Activated CD4-positive, alpha-beta T cell treated with anti-CD3 and anti-CD28 coated beads for 24 hours (primary cell): ENCODE measurements around the gene HES6.

ENCODE experiments used
- DNase-seq, 2 donors: peaks; one replicate each; pipeline ENCODE4 v3.0.0-alpha.2; 2020; ENCODE audit warnings: low read depth in 2 of 2

The HES6 gene, protein sequence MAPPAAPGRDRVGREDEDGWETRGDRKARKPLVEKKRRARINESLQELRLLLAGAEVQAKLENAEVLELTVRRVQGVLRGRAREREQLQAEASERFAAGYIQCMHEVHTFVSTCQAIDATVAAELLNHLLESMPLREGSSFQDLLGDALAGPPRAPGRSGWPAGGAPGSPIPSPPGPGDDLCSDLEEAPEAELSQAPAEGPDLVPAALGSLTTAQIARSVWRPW

DNA sequence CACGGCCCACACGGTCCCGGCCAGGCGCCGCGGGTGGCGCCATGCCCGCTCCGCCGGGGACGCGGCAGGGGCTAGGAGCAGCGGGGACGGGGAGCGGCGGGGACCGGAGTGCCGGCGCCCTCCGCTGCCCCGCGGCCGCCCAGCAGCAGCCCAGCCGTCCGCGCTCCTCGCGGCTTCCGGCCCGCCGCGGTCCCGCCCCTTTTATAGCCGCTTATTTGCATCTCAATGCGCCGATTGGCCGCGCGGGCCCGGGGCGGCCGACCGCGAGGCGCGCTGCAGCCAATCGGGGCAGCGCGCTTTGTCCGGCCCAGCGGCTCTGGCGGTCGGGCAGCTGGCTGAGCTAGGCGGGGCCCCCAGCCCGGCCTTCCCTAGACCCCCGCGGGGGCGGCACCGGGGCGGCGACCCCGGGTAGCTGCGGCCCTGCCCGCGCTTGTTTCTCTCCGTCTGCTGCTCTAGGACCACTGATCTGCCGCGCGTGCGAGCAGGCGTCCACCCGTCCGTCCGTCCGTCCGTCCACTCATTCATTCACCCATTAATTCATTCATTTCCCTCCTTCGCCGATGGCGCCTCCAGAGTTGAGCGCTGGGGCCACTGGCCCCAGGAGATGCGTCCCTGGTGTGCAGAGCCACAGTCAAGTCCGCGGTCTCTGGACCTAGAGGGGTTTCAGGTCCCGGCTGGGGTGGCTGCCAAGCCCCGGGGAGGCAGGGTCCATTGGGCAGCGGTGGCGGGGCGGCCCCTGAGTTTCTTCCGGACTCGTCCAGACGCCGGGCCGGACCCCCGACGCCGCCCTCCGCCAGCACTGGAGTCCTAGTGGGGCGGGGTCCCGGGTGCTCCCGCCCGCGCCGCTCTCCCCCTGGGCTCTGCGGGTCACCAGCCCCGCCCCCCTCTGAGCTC, at the start of gene HES6:
Gene HES6 (minus strand): TSS at position 176 of the 894 bp plus-strand sequence. CDS start 133 bp downstream, at position 43.
- peak; percentile 50 to 68 for DNase-seq

DNA sequence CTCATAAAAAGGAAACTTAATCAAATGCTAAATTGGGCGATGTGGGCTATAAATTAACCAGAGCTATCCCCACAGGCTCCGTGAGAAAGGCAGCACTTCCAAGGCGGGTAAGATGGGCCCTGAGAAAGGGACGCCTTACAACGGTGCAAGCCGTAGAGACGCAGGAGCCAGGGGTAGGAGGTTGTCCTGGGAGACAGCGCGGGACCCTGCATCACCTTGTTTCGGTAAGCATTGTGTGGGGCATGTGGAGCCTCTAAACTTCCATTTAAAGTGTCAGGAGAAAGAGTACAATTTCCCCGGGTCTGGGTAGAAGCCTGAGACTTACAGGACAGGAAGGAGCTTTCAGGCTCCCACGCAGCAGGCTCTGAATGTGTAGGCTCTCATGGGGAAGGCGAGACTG, 49.7 kb upstream of the HES6 start:
- no peak for DNase-seq

DNA sequence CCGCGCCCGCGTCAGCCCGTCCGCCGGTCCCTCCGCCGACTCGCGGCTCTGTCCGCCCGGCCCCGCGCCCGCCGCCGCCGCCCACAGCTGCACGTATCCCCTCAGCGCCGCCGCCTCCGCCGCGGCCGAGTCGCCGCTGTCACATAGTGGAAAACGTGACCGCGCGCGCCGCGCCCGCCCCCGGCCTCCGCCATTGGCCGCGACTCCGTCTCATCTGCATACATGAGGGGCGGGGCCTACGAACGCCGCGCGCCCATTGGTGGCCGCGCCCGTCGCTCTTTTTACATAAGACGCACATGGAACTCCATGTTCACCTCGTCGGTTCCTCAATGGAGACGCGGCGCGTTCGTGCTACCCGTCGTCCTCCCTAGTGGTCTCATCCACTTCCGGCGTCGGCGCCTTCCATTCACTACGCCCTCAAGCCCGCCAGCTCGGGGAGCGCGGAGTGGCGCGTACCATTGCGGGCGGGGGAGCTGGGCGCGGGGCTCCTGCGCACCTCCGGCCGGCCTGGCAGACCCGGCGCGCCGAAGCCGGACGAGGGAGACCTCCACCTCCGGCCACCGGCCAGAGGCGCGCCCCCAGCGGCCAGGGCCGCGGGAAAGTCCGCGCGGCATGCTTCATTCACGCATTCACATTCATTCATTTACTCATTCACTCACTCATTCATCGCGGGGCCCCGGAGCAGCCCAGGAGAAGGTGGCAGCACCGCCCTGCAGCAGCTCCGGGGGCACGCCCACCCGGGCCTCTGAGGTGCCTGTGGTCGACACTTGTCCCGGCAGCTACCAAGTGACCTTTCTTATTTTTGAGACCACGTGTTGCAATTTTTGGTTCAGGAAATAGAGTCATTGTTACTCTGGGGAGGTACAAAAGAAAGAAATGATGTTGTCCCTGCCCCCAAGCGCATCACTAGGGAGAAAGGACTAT, 49.1 kb upstream of the HES6 start:
- peak; percentile 95 to 96 for DNase-seq

DNA sequence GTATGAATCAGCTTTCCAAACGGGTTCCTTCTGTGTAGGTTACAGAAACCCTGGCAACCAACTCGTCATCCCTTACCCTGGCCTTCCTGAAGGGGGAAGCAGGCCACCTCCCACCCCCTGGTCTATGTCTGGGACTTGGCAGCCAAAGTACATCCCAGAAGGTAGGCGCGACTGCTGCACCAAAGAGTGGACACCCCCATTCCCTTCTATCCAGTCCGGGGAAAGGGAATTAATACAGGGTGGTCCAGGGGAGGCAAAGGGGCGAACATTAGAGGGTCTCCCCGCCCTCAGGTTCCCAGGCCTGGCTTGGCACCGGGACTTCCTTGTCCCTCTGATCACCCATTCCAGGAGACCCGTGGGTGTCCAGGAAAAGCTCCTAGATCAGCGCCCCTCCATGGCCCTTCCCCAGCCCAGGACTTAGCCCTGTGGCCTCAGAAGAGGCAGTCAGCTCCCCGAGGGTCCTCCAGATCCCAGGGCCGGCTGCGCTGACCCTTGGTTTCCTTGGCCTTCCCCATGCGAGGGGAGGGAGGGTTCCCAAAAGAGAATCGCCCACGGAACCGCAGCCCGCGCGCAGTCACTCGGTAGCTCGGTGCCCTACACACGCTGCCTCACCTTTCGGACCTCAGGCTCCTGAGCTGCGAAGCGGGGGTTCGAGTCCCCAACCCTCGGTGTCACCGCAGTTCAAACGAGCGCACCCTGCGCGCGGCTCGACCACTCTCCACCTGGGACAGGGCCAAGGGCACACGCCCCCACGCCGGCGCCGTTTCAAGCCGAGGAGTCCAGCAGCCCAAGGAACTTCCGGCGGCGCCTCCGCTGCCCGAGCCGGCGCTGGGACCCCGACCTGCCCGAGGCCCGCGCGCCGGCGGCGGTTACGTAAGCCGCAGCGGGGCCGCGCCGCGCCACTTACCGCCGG, 48.2 kb upstream of the HES6 start, which contains the start of gene PER2:
Gene PER2 (minus strand): TSS at position 874 of the 913 bp plus-strand sequence. CDS start 10,674 bp downstream, outside the sequence.
- peak in 1 of 2 donors; percentile 11 for DNase-seq

DNA sequence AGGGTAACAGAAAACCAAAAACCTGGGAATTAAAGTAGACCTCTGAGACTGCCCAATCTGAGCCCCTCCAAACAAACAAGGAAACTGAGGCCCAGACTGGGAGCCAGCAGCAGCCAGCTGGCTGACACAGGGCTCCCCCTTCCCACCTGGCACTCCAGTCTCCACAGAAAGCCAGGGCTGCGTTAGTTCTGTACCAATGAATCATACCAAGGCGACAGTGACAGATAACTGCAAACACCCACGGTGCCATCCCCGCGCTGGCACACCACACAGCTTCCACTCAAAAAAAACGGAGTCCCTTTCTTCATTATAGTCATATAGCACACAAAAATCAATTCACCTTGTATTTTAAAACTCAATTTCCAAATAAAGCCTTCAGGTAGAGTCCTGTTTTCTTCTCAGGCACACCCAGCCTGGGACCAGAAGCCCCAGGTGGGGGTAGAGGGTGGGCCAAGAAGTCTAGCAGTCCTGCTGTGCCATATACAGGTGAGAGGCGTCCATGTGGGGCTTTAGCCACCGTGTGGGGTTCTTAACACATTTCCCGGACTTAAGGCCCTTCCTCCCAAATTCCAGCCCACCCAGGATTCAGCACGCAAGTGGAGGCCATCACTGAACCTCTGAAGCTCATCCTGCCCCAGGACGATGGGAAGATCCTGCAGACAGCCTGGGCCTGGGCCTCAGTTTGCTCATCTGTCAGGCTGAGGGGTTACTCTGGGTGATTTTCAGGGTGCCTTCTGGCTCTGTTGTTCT, 47.3 kb upstream of the HES6 start:
- DNase-seq: peak; percentile 19 to 23

DNA sequence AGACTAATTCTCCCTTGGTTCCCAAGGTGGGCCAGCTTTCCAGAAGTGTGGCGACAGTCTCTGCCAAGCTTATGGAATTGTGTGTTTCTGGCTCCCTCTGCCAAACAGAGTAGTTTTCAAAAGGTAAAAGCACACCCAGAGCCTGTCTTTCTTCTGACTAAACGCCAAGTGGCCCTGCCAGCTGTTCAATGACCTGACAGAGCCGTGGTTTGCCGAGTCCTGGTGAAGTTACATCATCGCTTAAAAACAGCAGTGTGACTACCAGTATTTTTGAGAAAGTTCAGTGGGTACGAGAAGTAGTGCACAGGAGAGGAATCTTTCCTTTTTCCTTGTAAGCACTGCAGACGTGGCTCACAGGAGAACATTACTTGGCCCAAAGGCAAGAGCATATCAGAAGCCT, 46.7 kb upstream of the HES6 start:
- DNase-seq: no peak

DNA sequence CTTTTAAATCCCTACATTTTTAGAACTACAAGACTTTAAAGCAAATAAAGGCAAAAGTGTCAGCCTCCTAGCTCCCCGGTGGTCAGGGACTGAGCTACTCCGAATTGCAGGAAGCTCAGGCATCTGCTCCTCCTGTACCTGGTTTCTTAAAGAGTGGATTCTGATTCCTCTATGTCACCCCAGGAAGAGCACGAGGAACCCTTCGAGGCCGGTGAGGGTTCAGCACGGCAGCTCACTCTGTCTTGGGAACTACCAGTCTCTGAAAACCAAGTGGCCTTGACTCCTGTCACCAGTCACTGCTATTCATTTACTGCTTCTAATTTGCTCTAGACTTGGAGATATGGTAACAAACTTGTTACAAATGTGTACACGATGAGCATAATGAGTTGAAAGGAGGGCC, 46.3 kb upstream of the HES6 start:
- DNase-seq: no peak

DNA sequence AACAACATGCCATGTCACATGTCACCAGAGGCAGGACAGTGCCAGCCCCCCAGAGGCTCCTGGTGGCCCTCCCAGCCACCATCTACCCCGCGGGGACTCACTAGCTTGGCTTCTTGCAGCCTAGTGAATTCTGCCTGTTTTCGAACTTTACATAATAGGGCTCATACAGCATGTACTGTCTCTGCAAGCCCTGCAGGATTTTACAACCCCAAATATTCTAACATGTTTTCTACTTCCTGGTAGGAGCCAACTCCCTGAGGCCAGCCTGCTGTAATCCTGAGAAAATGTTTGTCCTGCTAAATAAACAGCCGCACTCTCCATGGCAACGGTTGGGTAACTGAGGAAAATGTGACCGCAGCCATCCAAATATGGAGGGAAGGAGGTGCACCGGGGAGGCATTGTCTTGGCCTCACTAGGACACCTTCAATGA, 45.8 kb upstream of the HES6 start:
- no peak for DNase-seq

DNA sequence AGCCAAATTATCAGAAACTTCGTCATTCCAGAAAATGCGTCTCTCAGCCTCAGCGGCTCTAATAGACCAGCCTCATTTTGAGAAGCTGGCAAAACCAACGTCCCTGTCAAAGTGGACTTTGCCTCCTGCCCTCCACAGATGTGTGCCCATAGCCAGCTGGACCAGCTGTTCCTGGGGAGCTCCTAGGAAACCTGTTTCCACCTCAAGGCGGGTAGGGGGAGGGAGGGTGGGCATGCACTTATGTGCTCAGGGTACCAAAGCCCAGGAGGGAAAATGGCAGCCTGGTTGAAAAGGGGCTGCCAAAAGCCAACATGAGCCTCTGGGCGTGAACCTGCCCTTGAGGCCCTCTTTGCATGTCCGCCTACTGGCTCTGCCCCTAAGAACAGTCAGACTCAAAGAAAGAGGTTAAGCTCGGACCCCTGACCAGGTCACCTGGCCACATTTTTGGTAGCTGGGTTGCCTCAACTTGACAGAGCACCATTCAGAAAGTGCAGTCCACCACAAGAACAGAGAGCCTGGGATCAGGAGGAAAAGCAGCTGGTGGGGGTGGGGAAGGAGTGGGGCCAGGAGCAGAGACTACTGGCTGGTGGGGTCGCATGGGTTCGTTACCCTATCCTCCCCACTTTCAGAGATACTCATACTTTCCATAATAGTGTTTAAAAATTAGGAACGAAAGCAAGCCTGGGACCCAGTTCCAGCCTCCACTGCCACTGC, 45.1 kb upstream of the HES6 start:
- no peak for DNase-seq

DNA sequence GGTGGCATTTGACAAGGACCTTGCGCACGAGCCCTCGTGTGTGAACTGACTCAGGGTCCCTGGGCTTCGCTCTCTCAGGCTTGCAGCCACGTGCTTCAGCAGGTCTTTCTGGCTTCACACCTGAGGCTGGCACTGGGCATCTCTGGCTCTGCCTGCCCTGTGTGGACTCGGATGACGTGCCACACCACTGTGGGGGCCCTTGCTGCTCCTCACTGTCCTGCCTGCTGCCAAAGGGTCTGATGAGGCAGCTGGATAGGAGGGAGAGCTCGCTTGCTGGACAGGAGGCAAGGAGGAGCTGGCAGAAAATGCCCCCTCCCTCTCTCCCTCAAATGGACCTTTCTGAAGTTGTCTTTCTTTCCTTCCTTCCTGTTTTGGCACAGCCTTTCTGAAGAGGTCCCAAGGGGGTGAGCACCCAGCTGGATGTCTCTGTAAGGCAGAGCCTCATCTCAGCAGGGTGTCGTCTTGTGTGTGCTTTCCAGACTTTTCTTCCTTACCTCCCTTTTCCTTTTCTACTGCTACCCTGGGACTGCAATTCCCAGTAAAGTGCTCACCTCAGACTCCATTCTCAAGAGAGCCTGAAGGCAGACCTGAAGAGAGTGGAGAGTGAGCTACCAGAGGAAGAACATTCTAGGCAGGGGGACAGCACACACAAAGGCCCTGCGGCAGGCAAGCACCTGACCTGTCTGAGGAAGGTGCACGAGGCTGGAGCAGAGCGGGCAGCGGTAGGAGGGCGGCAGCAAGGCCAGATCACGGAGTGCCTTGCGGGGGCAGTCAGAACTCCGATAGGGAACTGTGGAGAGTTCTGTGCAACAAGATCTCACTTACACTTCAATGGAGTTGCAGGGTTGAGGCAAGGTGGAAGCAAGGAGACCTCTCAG, 43.3 kb upstream of the HES6 start:
- DNase-seq: no peak

DNA sequence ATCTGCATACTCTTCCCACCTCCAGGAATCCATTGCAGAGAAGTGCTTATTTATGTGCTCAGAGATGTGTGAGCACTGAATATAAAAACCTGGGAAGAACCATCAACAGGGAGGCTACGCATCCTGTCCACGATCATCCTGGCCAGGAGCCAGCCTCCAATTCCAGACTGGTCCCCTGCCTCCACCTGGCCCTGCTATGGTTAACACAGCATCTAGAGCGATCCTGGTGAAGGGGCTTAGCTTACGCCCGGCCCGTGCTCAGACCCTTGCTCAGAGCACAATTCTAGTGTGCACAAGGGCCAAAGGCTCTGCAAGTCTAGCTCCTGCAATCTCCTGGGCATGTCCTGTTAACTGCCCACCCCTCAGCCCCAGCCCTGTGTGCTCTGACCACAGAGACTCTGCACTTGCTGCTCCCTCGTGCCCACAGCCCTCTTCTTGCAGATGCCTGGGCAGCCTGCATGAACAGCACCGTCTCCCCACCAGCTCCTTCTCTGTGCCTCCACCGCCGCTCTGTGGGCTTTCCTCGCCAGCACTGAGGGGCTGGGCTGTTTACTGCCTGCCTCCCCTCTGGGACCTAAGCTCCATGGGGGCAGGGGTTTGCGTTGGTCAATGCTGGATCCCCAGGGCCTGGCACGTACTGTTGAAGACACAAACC, 42.1 kb upstream of the HES6 start:
- DNase-seq: no peak

DNA sequence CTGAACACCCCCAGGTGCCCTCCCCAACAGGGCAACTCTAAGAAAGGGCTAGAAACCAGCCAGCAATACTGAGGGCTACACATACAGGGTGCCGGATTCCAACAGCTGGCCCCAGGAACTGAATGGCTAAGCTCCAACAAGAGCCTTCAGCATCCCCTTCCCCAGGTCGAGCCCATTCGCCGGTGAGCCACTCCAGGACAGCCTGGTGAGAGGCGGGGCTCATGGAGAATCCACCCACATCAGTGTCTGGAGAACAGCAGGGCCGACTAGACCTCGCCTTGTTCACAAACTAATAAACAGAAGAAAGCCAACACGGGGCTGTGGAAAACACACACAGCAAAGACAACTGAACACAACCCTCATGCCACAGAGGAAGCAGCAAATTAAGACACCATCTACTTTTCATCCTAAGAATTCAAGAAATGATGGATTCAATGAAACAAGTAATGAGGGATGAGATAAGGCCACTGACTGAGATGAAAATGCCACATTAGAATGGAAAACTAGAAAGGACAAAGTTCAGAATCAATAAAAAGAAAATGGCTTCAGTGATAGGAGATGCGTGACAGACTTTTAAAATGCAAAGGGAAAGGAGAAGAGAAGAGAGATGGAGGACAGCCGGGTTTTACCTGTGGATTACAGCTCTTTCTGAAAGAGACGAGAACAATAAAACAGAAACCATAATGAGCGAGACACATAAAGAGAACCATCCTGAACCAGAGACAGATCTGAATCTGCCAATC, 40.4 kb upstream of the HES6 start:
- no peak for DNase-seq

DNA sequence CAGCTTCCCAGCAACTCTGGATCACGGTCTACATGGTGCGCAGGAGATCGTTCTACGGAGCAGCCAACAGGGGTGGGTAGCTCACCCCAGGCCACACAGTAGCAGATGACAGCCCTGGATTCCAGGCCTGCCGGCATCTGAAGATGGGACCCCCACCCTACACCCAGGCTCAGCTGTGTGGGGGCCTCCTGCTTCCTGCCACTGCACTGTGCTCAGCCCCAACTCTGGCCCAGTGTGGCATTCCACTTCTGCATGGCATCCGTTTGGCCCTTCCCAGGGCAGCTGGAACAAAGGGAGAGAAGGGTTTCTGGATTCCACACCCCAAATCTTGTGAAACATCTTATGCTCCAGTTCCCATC, 39.5 kb upstream of the HES6 start:
- DNase-seq: no peak

DNA sequence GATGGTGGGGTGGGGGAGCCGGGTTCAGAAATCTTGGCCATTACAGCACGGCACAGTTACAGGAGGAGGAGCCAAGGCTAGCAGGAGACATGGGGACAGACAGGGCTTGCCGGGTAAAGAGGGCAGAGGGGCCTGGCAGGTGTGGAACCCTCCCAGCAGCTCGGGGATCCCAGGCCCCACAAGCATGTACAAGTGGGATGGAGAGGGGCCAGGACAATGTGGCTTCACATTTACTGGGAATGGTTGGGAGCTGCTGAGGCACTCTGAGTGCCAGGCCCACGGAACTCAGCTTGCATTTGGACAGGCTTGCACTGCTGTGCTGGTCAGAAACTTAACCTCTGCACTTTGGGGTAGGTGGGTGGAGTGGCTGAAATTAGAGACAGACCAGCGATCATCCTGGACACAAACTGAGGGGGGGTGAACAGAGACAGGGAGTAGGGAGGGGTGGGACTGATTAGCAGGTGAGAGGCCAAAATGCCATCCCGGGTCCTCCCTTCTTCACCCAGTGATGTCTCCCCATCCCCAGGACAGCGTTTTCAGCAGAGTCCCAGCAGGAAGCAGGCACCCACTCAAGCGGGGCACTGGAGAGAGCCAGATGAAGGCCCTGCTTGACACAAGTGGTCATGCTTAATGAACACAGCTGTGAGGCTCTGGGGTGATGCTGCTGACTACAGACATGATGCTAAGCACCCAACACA, 38.9 kb upstream of the HES6 start:
- DNase-seq: no peak

DNA sequence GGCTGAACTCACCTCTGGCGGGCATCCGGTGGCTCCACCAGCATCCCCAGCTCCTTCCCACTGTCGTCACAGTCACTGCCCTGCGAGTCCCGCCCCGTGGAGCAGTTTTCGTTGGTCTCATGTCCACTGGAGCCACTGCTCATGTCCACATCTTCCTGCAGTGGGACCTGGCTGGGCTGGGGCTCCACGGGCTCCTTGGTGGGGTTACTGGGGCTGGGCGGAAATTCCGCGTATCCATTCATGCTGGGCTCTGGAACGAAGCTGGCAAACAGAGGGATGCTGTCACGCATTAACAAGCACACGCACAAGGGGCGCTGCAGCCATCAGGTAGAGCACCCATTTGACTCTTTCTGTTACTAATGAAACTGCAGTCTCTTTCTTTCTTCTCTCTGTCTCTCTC, 37.9 kb upstream of the HES6 start:
- DNase-seq: no peak

DNA sequence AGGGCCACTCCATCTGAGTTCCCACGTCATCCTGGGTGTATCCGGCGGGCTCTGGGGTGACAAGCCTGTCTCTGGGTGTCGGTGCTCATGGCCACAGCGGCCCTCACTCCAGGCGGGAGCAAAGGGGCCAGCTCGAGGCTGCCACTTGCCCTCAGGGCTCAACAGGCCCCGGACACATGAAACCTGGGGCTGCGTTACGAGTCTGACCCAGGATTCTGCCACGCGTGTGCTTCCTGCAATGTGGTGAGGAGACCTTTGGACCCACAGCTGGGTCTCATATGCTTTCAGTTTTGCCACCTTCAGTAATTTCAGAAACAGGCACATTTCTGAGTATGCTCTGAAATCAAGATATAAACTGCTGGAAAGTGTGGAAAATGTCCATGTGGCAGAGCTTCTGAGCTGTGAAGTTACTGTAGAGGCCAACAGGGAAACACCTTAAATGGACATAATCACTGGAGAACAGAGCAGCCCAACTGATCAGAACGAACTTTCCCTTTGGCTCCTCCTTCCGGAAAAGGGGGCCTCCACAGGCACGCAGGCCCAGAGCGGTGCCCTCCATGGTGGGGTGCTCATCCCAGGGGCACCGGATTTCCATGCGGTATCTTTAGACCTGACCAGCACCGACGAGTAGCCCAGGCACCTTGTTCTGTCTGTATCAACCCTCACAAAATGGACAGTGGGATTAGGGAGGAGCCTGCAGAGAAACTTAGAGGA, 34.5 kb upstream of the HES6 start:
- no peak for DNase-seq
